Right ventricle myocardium superior (tissue), 1 donor: ENCODE data around the gene TUB. TPM values are rescaled to one million over a fixed set of nuclear protein-coding genes. Genes with fewer than 3 reads are reported as not detected.

Source experiments
- ATAC-seq: fragments of 200-7000 bp; cut with Tn5 transposase; one replicate; pipeline ENCODE4 v1.9.1; 2020; ENCODE audit warnings: mild to moderate bottlenecking; ENCODE audit not compliant: poor library complexity
- DNase-seq: peaks from one replicate; pipeline ENCODE4 v3.0.0-alpha.2; 2020
- intact Hi-C: fragments of 100-400 bp; cut with DNase I; formaldehyde crosslinking; loops from one replicate; pipeline ENCODE4 v1.11.2; 2022
- total RNA-seq: library from RNA; stranded (reverse); fragmentation: NEBNext Ultra II Directional; extraction: Animal tissue kit (Norgen Biotek cat#: 25700); gene quantifications from one replicate; pipeline ENCODE4 v1.2.1, GENCODE V29; 2021
- donor health status: DM: no; HTN: yes; CAD: no; lungs with severe emphysema.

TUB gene
- total RNA-seq, 1 donor from 2014 or later: 20.5 TPM

DNA sequence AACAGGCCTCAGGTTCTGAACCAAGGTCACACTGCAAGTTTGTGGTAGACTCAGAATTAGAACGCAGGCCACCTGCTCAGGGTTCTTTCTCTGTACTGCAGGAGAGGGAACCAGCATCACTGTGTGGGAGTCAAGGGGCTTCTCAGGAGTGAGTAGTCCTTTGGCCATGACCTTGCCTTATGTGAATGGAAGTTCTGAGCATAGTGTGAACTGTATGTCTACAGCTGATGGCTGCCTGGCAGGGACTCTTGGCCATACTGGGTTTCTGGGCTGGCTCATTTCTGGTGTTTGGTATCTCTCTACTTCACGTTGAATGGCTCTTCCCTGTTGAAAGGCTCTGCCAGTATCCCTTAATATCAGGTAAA, 40.1 kb upstream of the TUB start:
- DNase-seq (no peak), ATAC-seq (no peak)
- intact Hi-C loops: no loop called here

GRCh38 chr11:8041576-8041975, 39.4 kb upstream of the TUB start:
- intact Hi-C loops: no loop called here
- DNase-seq (no peak), ATAC-seq (no peak)

DNA sequence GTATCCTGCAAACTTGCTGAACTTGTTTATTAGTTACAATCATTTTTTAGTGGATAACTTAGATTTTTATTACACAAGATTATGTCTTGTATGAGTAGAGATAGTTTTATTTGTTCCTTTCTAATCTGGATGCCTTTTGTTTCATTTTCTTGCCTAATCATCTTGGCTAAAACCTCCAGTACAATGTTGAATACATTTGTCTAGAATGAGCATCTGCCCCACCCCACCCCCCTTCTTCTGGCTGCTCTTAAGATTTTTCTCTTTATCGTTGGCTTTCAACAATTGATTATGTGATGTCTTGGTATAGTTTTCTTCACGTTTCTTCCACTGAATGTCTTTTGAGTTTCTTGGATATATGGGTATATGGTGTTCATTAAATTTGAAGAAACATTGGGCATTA, 37.3 kb upstream of the TUB start:
- intact Hi-C loops: no loop called here
- DNase-seq (no peak), ATAC-seq (no peak)

- no peak for ATAC-seq
- intact Hi-C loops: no loop called here
- no peak for DNase-seq
These were observed 35.2 kb upstream of the TUB start for GRCh38 chr11:8045839-8046238.

DNA sequence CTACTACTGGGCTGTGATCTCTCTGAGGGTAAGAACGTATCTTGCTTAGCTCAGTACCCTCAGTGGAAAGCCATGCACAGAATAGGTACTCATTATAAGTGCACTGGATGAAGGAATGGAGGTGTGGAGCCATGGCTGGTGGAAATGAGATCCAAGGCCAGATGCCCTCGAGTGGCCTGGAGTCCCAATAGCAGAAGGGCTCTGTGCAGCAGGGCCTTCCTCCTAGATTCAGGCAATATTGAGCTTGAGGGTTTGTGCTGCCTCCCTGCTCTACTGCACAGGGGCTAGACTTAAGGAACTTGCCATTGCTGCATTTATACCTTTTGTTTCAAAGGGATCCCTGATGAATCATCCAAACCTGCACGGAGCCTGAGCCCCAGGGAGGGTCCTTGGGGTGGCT, 33.6 kb upstream of the TUB start:
- ATAC-seq: no peak
- DNase-seq: no peak
- intact Hi-C loops: no loop called here

DNA sequence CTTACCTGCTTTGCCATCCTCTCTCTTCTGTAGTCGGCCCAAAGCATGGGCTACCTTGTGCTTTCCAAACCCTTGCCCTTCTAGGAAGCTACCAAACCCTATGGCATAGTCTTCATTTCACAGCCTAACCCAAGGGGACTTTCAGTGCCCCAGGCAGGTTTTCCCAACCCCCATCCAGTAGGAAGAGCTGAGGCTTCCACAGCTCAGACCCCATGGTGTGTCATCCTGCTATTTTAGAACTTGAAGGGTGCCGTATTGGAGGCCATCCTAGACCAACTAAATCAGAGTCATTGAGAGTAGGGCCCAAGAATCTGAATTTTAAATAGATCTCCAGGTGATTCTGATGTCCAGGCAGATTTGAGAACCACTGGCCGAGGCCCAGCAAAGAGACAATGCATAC, 31.9 kb upstream of the TUB start:
- no peak for ATAC-seq
- intact Hi-C loops: no loop called here
- DNase-seq: no peak

DNA sequence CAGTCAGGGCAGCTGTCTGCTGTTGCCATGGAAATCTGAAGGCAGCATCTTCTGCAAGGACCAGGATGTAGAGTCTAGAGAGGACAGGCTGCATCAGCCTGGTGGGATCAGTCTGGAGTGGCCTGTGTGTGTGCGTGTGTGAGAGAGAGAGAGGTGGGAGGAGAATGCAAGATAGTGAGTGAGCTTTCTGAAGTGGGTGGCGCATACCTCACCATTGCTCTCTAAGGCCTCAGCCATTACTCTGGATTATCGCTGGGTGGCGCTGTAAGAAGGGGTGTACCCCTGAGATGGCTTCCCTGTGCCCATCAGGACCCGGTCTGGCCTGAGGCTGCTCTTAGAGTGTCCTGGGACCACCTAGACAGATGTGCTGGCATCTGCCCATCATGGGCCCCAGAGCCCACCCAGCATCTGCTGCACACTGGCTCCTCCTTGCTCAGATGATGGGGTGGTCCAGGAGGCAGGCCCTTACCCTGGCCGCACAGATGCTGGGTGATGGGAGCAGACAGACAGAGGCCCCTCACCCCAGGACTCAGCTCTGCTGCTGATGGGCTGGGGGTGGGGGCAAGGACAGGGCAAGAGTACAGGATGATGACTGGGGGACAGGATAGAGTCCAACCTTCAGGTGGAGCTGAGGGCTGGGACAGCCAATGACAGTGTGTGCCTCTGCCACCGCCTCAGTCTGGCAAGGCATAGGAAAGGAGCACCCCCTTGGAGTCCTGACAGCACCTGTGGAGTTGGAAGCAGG, 25.7 kb upstream of the TUB start:
- ATAC-seq (peak; percentile 4), DNase-seq (no peak)
- intact Hi-C loops: no loop called here

- intact Hi-C loops: no loop called here
- DNase-seq: no peak
- no peak for ATAC-seq
These were observed 25.0 kb upstream of the TUB start for GRCh38 chr11:8055836-8056526.

GRCh38 chr11:8056810-8057463, 24.1 kb upstream of the TUB start:
- ATAC-seq (peak; percentile 81), DNase-seq (peak; percentile 76)
- intact Hi-C loops: no loop called here

GRCh38 chr11:8058216-8058615, 22.8 kb upstream of the TUB start:
- DNase-seq: no peak
- intact Hi-C loops: no loop called here
- ATAC-seq: no peak

DNA sequence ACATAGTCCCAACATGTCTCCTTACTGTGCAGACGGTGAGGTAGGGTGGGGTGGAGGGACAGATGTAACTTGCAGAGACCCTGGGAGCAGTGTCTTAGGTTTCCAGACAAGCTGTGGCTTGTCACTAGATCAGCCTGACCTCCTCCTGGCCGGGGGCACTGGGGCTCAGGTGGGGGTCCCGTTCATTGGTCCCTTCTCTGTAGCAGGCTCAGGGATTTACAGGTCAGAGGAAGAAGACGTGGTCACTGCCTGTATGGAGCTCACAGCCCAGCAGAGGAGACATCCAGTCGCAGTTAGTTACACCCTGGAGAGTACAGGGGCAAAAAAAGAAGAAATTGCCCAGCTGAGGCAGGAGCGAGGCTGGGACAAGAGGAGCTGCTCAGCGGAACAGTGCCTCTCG, 22.0 kb upstream of the TUB start:
- no peak for ATAC-seq
- no peak for DNase-seq
- intact Hi-C loops: no loop called here

DNA sequence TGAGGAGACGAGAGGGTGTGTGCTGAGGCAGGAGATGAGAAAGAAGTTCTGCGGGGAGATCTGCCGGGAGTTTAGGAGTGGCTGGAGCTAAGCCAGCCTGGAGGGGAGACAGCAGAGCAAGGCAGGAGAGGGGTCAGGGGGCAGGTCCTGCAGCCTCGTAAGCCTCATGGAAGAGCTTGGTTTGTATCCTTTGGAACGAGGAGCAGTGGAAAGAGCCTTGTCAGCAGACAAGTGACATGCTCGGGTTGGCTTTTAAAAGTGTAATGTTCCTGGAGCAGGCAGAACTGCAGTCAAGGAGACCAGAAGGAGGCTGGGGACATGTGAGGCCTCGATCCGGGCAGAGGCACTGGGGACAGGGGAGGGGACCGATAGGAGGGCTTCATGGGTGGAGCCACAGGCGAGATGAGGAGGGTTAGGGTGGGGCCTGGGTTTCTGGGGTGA, 21.4 kb upstream of the TUB start:
- DNase-seq (no peak), ATAC-seq (no peak)
- intact Hi-C loops: no loop called here

- DNase-seq (no peak), ATAC-seq (no peak)
- intact Hi-C loops: no loop called here
These were observed 20.8 kb upstream of the TUB start for GRCh38 chr11:8060146-8060719.

- no peak for ATAC-seq
These were observed 20.0 kb upstream of the TUB start for GRCh38 chr11:8060801-8061554.

GRCh38 chr11:8061555-8062428, 19.2 kb upstream of the TUB start:
- DNase-seq: no peak
- no peak for ATAC-seq

More at GRCh38 chr11:8060801-8061554, 20.0 kb upstream of the TUB start:
- intact Hi-C loops: no loop called here
- DNase-seq: no peak

DNA sequence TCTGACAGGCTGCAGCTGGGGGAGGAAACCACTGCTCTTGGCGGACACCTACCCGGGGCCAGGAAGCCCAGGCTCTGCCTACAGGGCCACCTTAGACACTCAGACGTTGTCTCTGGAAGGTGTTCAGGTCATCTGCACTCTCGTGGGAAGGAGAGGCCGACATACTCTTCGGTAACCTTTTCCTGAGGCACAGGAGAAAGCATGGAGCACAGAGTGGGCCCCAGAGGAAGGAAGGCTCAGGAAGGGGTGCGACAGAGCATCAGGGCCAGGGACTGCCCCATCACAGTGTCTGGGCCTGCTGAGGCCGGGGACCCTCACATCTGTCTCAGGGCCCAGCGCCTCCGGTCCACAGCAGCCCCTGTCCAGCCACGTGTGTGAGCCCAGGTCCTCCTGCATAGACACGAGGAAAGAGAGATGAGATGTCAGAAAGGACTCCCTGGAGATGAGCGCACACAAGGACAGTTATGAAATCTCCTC, 18.2 kb upstream of the TUB start:
- ATAC-seq (peak; percentile 2), DNase-seq (no peak)
- intact Hi-C loops: no loop called here

More at GRCh38 chr11:8061555-8062428, 19.2 kb upstream of the TUB start:
- intact Hi-C loops: no loop called here

- DNase-seq: no peak
- ATAC-seq: peak; percentile 80
- intact Hi-C loops: no loop called here
These were observed 17.7 kb upstream of the TUB start for GRCh38 chr11:8063324-8063723.

DNA sequence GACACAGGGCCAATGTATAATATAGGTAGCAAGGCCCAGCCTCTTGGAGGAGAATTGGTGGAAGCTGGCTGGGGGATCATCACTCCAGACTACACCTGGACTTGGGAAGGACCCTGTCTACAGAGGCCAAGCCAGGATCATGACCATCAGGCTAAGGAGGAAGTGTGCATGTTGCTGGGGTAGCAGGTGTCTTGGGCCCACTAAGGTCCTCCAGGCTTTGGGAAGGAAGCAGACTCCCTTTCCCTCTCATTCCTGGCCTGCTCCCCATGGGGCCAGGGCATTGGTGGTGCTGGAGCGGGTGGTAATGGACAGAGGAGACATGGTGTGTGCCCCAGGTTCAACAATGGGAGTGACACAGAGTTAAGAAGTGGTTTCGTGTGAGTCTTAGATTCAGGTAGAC, 16.0 kb upstream of the TUB start:
- no peak for ATAC-seq
- DNase-seq: no peak
- intact Hi-C loops: no loop called here
